AG10803 (cell line): ENCODE results near the gene SPINDOC.

ENCODE experiments used
- DNase-seq: peaks from one replicate; pipeline ENCODE4 v3.0.0; 2010; ENCODE audit warnings: low read depth
- H3K4me3 ChIP-seq: 2 replicates; pipeline ENCODE4 v1.5.1; 2011; ENCODE audit warnings: mild to moderate bottlenecking, low read length, control low read depth
- TF ChIP-seq, protein P1 (sequence below): conservative IDR thresholded peaks from 2 replicates; pipeline ENCODE4 v1.5.1; 2011; ENCODE audit warnings: mild to moderate bottlenecking, low read length, control low read depth, inconsistent platforms

Gene SPINDOC

DNA sequence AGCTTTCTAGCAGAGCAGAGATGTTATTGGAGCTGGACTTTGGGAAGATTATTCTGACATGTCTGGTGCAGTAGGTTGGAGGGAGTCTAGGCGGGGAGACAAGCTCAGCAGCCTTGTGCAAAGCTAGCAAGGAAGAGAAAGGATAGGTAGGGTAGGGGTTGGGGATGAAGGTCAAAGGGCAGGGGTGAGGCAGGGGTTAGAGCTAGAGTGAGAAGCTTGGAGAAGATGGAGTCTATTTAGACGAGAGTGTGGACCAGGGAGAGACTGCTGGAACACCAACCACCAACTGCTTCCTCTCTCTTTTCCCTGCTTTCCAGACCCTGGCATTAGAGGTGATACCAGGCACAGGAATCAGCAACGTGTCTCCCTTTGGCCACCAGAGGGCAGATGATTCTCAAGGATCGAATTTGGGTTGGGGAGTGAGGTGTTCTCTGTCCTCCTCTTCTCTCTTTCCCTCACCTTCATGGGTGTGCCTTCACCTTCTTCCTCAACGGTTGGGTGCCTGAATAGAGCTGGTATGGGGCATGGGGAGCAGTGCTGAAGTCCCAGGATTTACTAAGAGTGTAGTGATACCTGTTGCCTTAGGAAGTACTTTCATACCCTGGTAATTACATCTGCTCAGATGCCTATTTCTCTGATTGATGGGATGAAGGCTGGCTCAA lies 23.9 kb downstream of the SPINDOC start:
- no peak overlapping the region for H3K4me3 ChIP-seq
- DNase-seq = peak; percentile 65
- TF ChIP-seq, protein P1, sequence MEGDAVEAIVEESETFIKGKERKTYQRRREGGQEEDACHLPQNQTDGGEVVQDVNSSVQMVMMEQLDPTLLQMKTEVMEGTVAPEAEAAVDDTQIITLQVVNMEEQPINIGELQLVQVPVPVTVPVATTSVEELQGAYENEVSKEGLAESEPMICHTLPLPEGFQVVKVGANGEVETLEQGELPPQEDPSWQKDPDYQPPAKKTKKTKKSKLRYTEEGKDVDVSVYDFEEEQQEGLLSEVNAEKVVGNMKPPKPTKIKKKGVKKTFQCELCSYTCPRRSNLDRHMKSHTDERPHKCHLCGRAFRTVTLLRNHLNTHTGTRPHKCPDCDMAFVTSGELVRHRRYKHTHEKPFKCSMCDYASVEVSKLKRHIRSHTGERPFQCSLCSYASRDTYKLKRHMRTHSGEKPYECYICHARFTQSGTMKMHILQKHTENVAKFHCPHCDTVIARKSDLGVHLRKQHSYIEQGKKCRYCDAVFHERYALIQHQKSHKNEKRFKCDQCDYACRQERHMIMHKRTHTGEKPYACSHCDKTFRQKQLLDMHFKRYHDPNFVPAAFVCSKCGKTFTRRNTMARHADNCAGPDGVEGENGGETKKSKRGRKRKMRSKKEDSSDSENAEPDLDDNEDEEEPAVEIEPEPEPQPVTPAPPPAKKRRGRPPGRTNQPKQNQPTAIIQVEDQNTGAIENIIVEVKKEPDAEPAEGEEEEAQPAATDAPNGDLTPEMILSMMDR = peak; percentile 96

DNA sequence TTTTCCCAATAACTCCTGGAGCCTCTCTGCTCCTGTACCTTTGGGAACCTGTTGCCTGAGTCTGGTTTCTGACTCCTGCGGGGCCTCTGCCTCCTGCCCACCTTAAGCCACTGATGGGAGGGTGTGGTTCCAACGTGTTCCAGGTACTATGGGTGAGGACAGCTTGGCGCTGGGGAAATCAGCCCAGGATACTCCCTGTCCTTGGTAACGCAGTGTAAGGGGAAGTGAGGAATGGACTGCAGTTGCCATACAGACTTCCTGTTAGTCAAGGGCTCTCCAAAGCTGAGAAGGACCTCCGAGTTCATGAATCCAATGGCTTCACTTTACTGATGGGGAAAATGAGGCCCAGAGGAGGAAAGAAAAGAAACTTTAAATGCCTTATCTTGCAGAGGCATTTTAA lies 24.5 kb downstream of the SPINDOC start:
- no peak overlapping the region for H3K4me3 ChIP-seq
- DNase-seq = no peak
- TF ChIP-seq, protein P1 = no peak

DNA sequence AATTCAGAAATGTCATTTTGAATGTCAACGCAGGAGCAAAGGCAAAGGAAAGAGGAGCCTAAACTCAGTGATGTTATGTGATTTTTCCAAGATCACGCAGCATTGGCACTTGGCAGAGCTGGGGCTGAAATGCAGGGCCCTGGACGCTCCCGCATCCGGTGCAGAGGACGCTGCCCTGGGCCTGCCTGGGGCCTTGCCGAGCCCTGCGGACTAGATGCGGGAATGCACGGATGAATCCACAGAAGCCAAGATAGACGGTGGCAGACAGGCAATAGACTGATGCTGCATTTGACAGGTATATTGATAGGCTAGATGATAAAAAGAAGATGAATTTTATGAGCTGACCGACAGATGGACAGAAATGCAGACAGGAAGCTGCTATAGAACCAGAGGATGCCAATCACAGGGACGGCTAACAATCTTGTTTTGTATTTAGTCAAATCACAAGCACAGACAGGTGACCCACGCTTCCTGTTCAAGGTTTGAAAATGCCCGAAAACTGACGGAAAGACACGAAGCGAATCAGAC lies 25.0 kb downstream of the SPINDOC start:
- H3K4me3 ChIP-seq = peak overlapping the region; percentile 52
- no peak for DNase-seq
- TF ChIP-seq, protein P1 = no peak

DNA sequence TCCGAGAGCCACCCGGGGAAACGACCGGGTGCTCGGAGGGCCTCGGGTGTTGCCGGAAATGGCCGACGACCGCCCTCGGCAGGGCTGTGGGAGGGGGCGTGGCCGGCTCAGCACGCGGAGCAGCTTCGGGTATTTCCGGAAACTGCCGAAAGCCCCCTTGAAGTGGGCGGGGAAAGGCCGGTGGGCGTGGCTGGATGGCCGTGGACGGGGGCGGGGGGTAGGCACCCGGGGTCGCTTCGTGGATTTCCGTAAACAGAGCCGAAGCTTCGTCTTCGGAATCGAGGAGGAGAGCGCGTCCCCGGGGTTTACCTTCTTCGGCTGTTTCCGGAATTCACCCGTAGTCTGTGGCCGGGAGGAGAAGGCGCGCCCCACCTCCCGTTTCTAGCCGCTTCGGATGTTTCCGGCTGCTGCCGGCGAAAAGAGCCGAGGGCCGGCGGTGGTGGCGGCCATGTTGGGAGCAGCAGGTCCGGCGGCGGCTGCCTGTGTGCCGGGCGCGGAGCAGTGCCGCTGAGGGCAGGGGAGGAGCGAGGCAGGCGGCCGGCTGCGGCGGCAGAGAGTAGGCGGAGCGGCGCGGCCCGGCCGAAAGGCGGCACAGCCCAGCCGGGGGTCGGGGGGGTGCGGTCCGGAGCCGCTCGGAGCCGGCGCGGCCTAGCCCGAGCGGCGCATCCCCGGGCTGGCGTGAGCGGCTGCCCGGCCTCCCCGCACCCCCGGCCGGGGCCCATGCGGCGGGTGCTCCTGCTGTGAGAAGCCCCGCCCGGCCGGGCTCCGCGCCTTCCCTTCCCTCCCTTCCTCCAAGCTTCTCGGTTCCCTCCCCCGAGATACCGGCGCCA lies 25.6 kb downstream of the SPINDOC start, which contains the start of gene MARK2:
Gene MARK2 (plus strand): TSS at position 433 of the 830 bp plus-strand sequence. CDS start 397 bp downstream, at position 830.
- peak within 1 kb of the TSS; percentile 92 for H3K4me3 ChIP-seq

DNA sequence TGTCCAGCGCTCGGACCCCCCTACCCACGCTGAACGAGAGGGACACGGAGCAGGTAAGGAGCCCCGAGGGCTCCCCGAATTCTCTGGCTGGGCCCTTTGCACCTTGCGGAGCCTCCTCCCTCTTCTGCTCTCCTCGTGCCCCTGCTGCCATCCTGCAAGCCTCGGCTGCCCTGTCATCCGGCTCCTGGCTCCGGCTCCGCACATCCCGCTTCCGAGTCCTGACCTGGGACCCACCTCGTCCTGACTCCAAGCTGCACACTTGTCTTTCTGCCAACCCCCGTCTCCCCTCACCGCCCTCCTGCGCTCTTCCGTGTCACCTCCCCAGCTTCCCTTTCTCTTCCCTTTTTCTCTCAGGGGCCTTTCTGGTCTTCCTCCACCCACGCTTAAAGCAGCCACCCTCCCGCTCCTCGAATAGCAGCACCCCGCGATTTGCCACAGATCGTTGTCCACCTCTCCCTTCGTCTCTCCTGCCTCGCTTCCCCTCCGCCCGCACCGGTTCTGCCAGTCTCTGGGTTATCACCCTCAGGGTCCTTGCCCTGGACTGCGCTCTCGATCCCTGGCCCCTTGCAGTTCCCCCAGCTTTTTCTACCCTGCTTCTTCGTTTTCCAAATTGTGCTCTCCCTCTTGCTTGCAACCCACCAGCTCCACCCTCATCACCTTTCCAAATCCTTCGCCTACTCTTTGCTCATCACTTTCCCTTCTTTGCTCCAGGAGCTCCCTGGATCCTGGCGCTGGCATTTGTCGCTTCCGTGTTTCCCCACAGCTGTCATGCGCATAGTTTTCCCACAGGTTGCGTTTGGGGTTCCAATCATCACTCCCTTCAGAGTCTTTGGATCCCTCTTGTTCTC lies 26.5 kb downstream of the SPINDOC start:
- TF ChIP-seq, protein P1 = no peak
- peak overlapping the region; percentile 92 for H3K4me3 ChIP-seq
- DNase-seq = peak; percentile 9

More for the DNA sequence above, 25.6 kb downstream of the SPINDOC start, which contains the start of gene MARK2:
- peak; percentile 96 for DNase-seq
- TF ChIP-seq, protein P1 = no peak

DNA sequence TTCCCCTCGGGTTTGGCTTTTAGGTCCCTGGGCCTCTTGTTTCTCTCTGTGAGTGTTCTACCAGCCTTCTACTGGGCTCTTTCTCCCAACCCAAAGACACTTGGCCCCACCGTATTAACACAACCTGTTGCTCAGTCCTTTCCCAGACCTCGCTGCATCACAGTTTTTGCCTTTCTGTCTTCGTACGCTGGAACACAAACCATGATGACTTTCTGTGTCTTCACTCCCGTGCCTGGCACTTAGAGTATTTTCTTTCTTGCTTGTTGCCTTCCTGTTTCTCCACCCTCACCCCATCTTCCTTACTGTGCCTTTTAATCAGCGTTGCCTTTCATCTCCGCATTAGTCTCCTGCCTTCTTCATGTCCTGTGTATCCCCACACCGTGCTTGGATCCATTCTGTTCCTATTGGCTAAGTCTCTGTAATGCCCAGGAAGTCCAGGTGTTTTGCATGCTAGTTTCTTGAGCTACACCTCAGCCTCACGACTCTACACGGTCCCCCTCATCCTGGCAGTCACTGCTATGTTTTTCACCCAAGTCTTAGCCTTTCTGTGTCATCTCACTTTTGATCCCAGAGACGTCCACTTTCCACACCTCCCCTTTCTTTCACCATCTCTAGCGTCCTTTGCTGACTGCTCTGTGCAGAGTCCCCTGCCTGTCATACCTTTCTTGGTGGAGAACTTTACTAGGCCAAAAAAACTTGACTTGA lies 27.3 kb downstream of the SPINDOC start:
- H3K4me3 ChIP-seq = peak overlapping the region; percentile 92
- TF ChIP-seq, protein P1 = no peak
- DNase-seq = peak; percentile 9
